Measurements from ENCODE around the gene EME2. TPM values are rescaled to one million over a fixed set of nuclear protein-coding genes. Genes with fewer than 3 reads are reported as not detected.

EME2 gene
- total and polyA plus RNA-seq, 3 donors from 2014 or later: 12.5 to 34.2 (median 20.3) TPM

DNA sequence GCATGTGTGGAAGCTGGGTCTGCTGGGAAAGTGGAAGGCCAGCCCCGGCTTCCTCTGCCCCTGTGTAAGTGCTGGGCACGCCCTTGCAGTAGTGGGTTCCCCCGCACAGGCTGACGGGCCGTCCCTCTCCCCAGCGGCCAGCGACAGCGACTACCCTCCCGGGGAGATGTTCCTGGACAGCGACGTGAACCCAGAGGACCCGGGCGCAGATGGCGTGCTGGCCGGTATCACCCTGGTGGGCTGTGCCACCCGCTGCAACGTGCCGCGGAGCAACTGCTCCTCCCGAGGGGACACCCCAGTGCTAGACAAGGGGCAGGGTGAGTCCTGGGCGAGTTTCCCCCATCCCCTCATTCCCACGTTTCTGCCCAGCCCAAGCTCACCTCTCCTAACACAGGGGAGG is 6.8 kb upstream of the EME2 start:
- H3K36me3 ChIP-seq (ENCODE audit: low read depth, missing control alignments): no peaks in the 10 kb centered on the region
- H3K27ac ChIP-seq: no peak overlapping the region
- no peaks in the 10 kb centered on the region for H3K9me3 ChIP-seq
- 91% methylated on average over 11 to 22 of the region's 22 CpGs for WGBS, 2 donors
- no peak for DNase-seq
- intact Hi-C loops (cut with DNase I; ENCODE audit: low total_unique reads): no loop called here
- TF ChIP-seq POLR2A (IDR thresholded peaks at IDR 0.05): no peak
- TF ChIP-seq, protein P1, sequence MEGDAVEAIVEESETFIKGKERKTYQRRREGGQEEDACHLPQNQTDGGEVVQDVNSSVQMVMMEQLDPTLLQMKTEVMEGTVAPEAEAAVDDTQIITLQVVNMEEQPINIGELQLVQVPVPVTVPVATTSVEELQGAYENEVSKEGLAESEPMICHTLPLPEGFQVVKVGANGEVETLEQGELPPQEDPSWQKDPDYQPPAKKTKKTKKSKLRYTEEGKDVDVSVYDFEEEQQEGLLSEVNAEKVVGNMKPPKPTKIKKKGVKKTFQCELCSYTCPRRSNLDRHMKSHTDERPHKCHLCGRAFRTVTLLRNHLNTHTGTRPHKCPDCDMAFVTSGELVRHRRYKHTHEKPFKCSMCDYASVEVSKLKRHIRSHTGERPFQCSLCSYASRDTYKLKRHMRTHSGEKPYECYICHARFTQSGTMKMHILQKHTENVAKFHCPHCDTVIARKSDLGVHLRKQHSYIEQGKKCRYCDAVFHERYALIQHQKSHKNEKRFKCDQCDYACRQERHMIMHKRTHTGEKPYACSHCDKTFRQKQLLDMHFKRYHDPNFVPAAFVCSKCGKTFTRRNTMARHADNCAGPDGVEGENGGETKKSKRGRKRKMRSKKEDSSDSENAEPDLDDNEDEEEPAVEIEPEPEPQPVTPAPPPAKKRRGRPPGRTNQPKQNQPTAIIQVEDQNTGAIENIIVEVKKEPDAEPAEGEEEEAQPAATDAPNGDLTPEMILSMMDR (IDR thresholded peaks at IDR 0.05): no peak
- no peak overlapping the region for H3K4me3 ChIP-seq
- peaks cover 12% of the 10 kb centered on the region for H3K4me1 ChIP-seq
- no peaks in the 10 kb centered on the region for H3K27me3 ChIP-seq

DNA sequence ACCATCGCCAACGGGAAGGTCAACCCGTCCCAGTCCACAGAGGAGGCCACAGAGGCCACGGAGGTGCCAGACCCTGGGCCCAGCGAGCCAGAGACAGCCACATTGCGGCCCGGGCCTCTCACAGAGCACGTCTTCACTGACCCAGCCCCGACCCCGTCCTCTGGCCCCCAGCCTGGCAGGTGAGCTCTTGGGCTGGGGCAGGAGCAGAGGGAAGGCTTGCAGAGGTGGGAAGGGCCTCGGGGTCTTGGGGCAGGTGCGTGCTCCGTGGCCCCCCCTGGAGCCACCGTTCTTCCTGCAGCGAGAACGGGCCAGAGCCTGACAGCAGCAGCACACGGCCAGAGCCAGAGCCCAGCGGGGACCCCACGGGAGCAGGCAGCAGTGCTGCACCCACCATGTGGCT is 6.4 kb upstream of the EME2 start:
- TF ChIP-seq, protein P1 (IDR thresholded peaks at IDR 0.05): no peak
- no peak for TF ChIP-seq POLR2A (IDR thresholded peaks at IDR 0.05)
- Histone ChIP-seq H3K9me3 (no peaks in the 10 kb centered on the region), H3K4me1 (peaks cover 12% of the 10 kb centered on the region), H3K4me3 (no peak overlapping the region), H3K27me3 (no peaks in the 10 kb centered on the region), H3K27ac (no peak overlapping the region), H3K36me3 (ENCODE audit: low read depth, missing control alignments) (no peaks in the 10 kb centered on the region)
- WGBS, 2 donors: 93% methylated on average over 19 of the region's 19 CpGs; no CpG with 5 or more reads in 1 of the 2 donors
- no peak for DNase-seq
- intact Hi-C loops (cut with DNase I; ENCODE audit: low total_unique reads): no loop called here

DNA sequence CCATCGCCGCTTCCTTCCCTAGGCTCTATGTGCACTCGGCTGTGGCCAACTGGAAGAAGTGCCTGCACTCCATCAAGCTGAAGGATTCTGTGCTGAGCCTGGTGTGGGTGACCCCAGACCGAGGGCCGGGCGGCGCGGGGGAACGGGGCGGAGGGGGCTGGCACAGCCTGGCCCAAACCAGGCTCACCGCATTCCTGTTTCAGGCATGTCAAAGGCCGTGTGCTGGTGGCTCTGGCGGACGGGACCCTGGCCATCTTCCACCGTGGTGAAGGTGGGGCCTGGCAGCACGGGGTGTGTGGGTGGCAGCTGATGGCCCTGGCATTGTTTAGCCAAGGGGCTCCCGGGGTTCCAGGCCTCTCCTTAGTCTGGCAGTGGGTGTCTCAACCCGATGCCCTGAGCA is 5.9 kb upstream of the EME2 start:
- Histone ChIP-seq H3K27ac (no peak overlapping the region), H3K36me3 (ENCODE audit: low read depth, missing control alignments) (no peaks in the 10 kb centered on the region), H3K27me3 (no peaks in the 10 kb centered on the region), H3K9me3 (no peaks in the 10 kb centered on the region), H3K4me3 (no peak overlapping the region), H3K4me1 (peaks cover 13% of the 10 kb centered on the region)
- 95% methylated on average over 18 of the region's 18 CpGs; no CpG with 5 or more reads in 1 of the 2 donors for WGBS, 2 donors
- no peak for DNase-seq
- intact Hi-C loops (cut with DNase I; ENCODE audit: low total_unique reads): no loop called here
- TF ChIP-seq POLR2A (IDR thresholded peaks at IDR 0.05): no peak
- TF ChIP-seq, protein P1 (IDR thresholded peaks at IDR 0.05): no peak

DNA sequence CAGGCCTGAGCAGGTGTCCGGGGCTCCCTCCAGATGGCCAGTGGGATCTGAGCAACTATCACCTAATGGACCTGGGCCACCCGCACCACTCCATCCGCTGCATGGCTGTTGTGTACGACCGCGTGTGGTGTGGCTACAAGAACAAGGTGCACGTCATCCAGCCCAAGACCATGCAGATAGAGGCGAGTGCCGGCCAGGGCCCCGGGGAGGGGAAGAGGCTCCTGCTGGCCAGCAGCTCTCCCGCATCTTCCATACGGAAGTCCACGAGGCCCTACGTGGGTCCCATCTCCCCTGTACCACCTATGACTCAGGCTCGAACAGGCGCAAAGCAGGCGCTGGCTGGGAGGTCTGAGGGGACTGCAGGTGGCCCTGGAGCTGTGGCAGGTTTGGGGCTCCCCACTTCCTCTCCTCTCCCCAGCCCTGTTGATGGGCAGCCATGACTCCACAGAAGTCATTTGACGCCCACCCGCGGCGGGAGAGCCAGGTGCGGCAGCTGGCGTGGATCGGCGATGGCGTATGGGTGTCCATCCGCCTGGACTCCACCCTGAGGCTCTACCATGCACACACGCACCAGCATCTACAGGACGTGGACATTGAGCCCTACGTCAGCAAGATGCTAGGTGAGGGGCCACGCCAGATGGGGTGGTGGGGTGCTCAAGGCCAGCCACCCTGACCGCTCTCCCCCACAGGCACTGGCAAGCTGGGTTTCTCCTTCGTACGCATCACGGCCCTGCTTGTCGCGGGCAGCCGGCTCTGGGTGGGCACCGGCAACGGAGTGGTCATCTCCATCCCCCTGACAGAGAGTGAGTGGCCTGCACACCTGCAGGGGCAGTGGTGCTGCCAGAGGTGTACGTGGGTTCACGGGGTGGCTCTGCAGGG is 5.3 kb upstream of the EME2 start:
- no peaks in the 10 kb centered on the region for H3K9me3 ChIP-seq
- no peaks in the 10 kb centered on the region for H3K27me3 ChIP-seq
- TF ChIP-seq, protein P1 (IDR thresholded peaks at IDR 0.05): no peak
- TF ChIP-seq POLR2A (IDR thresholded peaks at IDR 0.05): no peak
- 92 to 94% methylated on average over 24 to 42 of the region's 42 CpGs for WGBS, 2 donors
- peaks cover 19% of the 10 kb centered on the region for H3K4me1 ChIP-seq
- DNase-seq: no peak
- H3K4me3 ChIP-seq: no peak overlapping the region
- H3K36me3 ChIP-seq (ENCODE audit: low read depth, missing control alignments): no peaks in the 10 kb centered on the region
- no peak overlapping the region for H3K27ac ChIP-seq
- intact Hi-C loops (cut with DNase I; ENCODE audit: low total_unique reads): no loop called here

All from testis (tissue), 3 donors.